ENCODE data around the gene DICER1.

The DICER1 gene

GRCh38 chr14:95077345-95077744 is 80.0 kb downstream of the DICER1 start:
- DNase-seq (ENCODE audit: low spot score): no peak

- no peak for DNase-seq (ENCODE audit: low spot score)
Measured at GRCh38 chr14:95075789-95076188, 81.5 kb downstream of the DICER1 start.

- DNase-seq (ENCODE audit: low spot score): no peak
Measured at GRCh38 chr14:95073947-95074346, 83.4 kb downstream of the DICER1 start.

- no peak for DNase-seq (ENCODE audit: low spot score)
Measured at GRCh38 chr14:95072310-95072905, 84.9 kb downstream of the DICER1 start.

GRCh38 chr14:95071649-95072280 is 85.6 kb downstream of the DICER1 start:
- DNase-seq (ENCODE audit: low spot score): no peak

GRCh38 chr14:95070748-95071435 is 86.4 kb downstream of the DICER1 start:
- no peak for DNase-seq (ENCODE audit: low spot score)

- DNase-seq (ENCODE audit: low spot score): no peak
Measured at GRCh38 chr14:95069547-95069946, 87.8 kb downstream of the DICER1 start.

- no peak for DNase-seq (ENCODE audit: low spot score)
Measured at GRCh38 chr14:95069018-95069417, 88.3 kb downstream of the DICER1 start.

- DNase-seq (ENCODE audit: low spot score): no peak
Measured at GRCh38 chr14:95068521-95068920, 88.8 kb downstream of the DICER1 start.

- DNase-seq (ENCODE audit: low spot score): no peak
Measured at GRCh38 chr14:95068080-95068479, 89.2 kb downstream of the DICER1 start.

GRCh38 chr14:95067526-95067925 is 89.8 kb downstream of the DICER1 start:
- DNase-seq (ENCODE audit: low spot score): no peak

- DNase-seq (ENCODE audit: low spot score): no peak
Measured at GRCh38 chr14:95066427-95066986, 90.8 kb downstream of the DICER1 start.

- DNase-seq (ENCODE audit: low spot score): no peak
Measured at GRCh38 chr14:95065411-95065810, 91.9 kb downstream of the DICER1 start.

- DNase-seq (ENCODE audit: low spot score): no peak
Measured at GRCh38 chr14:95064734-95065133, 92.6 kb downstream of the DICER1 start.

- no peak for DNase-seq (ENCODE audit: low spot score)
Measured at GRCh38 chr14:95064256-95064655, 93.1 kb downstream of the DICER1 start.

GRCh38 chr14:95063391-95063790 is 93.9 kb downstream of the DICER1 start:
- DNase-seq (ENCODE audit: low spot score): no peak

- DNase-seq (ENCODE audit: low spot score): no peak
Measured at GRCh38 chr14:95062946-95063345, 94.4 kb downstream of the DICER1 start.

- no peak for DNase-seq (ENCODE audit: low spot score)
Measured at GRCh38 chr14:95062220-95062619, 95.1 kb downstream of the DICER1 start.

- no peak for DNase-seq (ENCODE audit: low spot score)
Measured at GRCh38 chr14:95061317-95062093, 95.8 kb downstream of the DICER1 start.

GRCh38 chr14:95059126-95059525 is 98.2 kb downstream of the DICER1 start:
- no peak for DNase-seq (ENCODE audit: low spot score)

- no peak for DNase-seq (ENCODE audit: low spot score)
Measured at GRCh38 chr14:95058491-95058890, 98.8 kb downstream of the DICER1 start.

GRCh38 chr14:95057851-95058250 is 99.5 kb downstream of the DICER1 start:
- DNase-seq (ENCODE audit: low spot score): no peak

All from SW480 (cell line).